NCI-H2227 (cell line): ENCODE results near the gene IGFN1.
A peak's percentile ranks its signal among the peaks of the same experiment; 100 is the strongest.
"Not testable (repeated sequence)": the region's sequence is repeated elsewhere in the genome, so short reads cannot be mapped to it uniquely, and the experiment has no call there.

ENCODE experiments used
- DNase-seq: peaks from one replicate; lab custom pipeline; 2025; ENCODE audit not compliant: unreplicated experiment; lab: John Stamatoyannopoulos, UW

Gene IGFN1

DNA sequence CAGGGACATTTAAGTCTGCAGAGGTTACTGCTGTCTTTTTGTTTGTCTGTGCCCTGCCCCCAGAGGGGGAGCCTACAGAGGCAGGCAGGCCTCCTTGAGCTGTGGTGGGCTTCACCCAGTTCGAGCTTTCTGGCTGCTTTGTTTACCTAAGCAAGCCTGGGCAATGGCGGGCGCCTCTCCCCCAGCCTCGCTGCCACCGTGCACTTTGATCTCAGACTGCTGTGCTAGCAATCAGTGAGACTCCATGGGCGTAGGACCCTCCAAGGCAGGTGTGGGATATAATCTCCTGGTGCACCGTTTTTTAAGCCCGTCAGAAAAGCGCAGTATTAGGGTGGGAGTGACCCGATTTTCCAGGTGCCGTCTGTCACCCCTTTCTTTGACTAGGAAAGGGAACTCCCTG lies 49.0 kb downstream of the IGFN1 start:
- DNase-seq = not testable (repeated sequence)

DNA sequence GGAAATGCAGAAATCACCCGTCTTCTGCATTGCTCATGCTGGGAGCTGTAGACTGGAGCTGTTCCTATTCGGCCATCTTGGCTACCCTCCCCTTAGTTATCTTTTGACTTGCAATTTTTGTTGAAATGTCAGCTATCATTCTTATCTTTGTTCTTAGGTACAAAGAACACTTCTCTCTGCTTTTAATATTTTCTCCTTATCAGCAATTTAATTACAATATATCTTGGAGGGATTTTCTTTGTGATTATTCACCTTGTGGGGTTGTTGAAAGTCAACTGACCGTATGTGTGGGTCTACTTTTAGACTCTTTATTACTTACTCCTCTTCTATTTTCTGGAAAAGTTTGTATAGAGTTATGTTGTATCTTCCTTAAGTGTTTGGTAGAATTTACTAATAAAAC lies 49.5 kb downstream of the IGFN1 start:
- no peak for DNase-seq

DNA sequence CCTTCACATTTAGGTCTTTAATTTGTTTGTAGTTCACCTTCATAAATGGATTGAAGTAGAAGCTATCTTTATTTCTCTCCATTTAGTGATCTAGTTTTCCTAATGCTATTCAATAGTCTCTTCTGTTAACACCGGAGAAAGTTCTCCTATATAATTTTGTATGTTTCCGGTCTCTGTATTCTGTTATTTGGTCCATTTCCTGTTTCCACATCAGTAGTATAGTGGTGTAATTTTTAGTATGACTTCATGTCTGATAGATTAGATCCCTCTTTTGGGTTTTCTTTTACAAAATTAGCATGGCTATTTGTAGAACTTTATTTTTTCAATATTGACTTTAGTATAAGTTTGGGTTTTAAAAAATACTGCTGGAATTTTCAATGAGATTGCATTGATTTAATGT lies 51.1 kb downstream of the IGFN1 start:
- no peak for DNase-seq

DNA sequence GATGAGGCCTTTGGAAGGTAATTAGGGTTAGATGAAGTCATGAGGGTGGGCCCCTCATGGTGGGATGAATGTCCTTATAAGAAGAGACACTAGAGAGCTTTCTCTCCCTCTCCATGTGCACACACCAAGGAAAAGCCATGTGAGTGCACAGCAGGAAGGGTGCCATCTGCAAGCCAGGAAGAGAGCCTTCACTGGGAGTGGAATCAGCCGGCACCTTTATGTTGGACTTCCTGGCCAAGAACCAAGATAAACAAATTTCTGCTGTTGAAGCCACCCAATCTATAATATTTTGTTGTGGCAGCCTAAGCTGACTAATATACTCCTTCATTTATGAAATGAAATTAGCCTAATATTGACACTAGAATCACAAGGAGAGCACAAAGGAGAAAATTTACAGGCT lies 54.5 kb downstream of the IGFN1 start:
- no peak for DNase-seq

DNA sequence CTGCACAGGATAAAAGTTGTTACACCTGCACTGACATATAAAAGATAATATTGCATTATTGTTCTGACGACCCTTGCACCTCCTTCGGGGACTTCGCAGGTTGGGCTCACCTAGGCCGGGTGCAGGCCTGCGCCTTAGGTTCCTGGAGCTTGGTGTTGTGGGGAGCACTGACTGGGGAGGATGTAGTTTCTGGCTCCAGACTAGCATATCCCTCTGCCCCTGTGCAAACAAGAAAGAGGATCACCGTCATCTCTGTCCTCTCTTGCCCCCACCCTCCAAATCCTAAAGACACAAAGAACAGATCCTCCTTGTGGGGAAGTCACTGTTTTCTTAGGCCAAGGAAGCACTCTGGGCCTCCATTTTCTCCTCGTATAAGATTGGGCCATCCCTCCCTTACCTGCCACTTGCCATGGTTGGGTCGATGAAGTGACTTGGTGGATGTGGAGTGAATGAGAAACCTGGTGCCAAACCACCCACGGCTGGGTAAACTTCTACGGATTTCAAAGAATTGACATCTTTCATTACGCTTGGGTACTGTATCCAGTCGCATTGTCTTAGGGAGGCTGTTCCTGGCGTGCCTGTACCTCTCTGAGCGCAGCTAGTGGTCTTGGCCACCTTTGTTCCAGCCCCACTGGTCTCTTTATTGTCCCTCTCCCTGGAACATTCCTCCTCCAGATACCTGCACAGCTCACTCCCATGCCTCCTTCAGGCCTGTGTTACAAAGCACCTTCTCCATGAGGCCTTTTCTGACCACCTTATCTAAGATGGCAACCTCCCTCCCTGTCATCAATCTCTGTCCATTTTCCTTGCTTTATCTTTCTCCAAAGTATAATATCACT lies 58.3 kb downstream of the IGFN1 start:
- no peak for DNase-seq

DNA sequence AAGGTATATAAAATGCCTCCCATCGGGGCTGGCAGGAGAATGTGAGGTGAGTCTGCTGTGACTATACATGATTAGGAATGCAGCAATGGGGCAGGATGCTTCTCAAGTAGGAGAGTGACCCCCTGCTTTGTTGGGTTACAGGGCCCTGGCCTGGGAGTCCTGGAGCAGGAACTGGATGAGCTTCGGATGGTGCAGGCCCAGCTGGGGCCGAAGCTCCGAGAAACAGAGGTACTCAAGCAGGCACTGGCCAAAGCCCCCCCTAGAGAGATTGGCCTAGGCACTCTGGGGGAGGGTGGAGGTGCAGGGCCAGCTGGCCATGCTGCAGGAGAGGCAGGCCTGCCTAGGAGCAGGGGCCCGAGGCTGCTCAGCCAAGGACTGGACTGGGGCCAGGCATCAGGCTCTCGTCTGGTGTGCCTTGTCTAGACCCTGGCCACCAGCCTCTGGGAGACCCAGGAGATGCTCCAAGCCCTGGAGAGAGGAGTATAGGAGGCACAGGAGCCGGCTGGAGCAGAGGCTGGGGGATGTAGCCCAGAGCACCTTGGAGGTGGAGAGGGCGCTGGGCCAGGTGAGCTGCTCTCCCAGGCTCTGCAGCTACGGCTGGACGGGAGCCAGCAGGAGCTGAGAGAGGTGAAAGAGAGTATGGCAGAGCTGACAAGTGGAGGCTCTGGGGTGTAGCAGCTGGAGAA lies 59.8 kb downstream of the IGFN1 start:
- no peak for DNase-seq

DNA sequence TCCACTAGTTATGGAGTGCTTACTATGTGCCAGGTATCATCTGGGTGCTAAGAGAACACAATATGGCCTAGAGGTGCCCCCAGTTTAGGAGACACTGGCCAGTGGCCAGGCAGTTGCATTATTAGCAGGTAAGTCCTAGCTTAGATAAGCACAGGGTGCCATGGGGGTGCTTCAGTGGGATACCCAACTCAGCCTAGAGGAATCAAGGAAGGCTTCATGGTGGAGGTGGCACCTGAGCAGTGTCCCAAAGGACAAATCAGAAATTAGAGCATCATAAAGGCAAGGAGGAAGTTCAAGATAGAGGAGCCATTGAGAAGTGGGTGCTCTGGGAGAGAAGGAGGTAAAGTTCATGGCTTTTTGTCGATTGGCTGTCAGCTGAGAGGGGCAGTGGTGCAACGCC lies 60.8 kb downstream of the IGFN1 start:
- no peak for DNase-seq

DNA sequence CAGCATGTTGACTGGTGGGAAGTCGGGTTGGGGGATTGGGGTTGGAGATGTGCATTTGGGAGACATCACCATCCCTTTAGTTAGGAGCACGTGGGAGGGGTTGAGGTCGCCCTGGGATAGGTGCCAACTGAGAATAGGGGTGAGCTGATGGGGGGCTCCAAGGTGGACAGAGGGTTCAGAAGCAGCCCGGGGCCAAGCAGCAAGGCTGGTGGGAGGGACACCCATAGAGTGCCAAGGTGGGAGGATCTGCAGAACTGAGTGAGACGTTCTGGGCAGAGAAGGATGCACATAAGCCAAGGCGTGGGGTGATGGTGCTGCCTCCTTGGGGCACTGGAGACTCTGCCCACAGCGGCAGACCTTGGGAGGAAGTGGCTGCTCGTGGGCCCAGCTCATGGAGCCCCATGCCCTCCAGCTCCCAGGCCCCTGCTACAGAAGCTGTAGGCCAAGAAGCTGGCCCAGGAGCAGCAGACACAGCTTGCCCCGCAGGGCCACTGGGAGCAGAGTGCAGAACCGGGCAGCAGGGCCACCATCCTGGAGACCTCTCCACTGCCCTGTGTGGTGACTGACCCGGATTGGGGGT lies 61.3 kb downstream of the IGFN1 start:
- no peak for DNase-seq

DNA sequence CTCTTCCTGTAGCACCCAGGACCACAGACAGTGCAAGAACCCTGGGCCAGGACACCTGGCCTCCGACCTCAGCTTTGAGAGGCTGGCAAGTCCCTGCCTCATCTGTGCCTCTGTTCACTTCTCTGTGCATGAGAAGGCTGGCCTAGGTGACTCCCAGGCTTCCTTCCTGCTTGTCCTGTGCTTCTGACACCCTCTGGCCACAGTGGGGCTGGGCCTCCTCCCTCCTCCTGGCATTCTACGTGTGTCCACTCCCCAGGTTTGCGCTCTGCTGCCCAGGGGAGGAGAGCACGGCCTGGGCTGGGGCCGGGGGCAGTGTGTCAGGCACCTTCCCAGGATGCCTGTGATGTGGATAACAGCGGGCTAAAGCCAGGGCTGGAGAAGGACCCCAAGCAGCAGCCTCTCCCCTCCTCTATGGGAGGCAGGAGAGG lies 62.3 kb downstream of the IGFN1 start:
- no peak for DNase-seq

DNA sequence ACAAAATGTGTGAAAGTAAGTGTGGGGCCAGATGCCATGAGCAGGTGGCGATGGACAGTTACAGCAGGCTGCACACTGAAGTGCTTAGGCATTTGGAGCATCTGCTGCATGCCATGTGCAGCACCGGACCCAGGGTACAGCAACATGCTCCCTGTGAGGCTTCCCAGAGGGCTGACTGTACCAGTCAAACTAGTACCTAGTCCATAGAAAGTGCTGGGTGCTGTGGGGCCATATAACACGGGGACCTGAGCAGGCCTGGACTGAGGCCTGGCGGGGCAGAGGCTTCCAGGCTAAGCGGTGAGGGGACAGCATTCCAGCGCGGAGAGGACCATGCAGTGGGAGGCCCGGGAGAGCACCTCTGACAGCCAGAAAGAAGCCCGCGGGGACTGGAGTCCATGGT lies 62.8 kb downstream of the IGFN1 start:
- DNase-seq = no peak

DNA sequence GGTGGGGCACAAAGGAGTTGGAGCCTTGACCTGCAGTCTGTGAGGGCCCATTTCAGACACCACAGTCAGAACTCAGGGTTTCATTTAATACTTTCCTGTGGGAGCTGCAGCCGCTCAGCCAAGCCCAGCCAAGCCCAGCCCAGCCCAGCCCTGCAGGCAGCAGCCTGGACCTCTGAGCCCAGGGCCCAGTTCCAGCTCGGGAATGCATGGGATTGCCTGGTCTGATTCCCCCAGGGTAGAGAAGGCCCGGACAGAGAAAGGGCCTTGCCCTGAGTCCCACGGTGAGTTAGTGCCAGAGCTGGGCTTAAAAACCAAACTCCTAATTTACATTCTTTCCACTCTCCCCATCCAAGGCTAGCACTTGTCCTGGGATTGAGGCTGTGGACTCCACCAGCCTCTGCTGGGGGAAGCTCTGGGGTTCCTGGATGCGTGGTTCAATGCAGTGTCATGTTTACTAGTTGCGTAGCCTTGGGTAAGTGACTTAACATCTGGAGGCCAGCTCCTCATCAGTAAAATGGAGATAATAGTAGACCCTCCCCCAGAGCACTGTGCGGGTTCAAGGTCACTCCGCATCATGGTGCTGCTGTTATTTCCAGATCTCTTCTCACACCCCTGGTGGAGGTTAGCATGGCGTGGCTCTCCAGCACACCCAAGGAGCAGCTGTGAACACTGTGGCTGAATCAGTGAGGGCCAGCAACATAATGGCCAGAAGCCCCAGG lies 63.4 kb downstream of the IGFN1 start:
- no peak for DNase-seq

DNA sequence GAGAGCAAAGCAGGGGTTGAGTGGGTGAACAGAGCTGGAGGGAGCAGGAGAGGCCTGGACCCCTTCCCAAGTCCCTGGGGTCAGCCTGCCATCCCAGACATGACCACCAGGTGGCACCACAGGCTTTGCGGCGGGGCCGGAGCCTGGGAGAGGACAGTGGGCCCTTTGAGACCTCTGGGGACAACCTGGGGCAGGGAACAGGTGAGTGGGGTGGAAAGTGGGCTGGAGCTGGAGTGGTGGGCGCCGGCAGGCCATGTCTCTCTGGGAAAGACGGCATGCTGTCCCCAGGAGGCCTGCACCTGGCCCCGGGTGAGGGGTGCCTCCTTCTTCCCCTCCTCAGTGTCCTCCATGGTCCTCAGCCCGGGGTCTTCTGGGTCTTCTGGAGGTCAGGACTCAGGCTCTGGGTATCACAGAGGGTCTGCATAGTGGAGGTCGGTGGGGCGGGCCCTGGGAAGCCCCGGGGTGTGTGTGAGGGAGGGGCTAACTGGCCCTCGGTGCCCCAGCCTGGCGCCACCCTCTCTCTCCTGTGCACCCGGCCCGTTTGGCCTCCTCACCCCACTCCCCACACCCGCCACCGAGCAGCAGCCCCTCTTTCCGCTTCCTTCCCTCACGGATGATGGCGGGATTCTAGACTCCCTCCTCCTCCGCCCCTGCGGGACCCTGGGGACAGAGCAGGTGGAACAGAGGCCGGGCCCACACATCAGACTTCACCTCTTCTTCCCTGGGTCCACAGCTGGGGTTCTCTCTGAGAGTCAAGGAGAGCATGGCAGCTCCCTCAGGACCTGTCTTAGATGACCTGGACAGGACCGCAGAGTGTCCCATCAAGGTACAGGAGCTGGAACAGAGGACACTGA lies 64.2 kb downstream of the IGFN1 start:
- peak; percentile 64 for DNase-seq

DNA sequence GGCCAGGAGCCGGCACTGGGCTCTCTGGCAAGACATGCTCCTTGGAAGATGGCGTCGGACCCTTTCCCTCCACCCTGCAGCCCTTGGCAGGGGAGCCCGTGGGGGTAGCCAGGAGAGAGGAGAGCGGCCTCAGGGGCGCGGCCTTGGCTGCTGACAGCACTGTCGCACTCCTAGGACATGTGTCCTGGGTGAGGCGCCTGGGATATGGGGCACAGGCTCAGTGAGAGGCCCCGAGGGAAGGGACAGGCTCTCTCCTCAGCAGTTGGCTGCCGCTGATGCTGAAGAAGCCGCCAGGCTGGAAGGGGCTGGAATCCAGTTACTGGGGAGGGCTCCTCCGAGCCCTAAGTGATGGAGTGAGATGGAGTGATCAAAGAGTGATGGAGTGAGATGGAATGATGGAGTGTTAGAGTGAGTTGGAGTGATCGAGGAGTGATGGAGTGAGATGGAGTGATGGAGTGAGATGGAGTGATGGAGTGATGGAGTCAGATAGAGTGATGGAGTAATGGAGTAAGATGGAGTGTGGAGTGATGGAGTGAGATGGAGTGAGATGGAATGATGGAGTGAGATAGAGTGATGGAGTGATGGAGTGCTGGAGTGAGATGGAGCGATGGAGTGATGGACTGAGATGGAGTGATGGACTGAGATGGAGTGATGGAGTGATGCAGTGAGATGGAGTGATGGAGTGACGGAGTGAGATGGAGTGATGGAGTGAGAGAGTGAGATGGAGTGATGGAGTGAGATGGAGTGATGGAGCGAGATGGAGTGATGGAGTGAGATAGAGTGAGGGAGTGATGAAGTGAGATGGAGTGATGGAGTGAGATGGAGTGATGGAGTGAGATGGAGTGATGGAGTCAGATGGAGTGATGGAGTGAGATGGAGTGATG lies 65.1 kb downstream of the IGFN1 start:
- no peak for DNase-seq

DNA sequence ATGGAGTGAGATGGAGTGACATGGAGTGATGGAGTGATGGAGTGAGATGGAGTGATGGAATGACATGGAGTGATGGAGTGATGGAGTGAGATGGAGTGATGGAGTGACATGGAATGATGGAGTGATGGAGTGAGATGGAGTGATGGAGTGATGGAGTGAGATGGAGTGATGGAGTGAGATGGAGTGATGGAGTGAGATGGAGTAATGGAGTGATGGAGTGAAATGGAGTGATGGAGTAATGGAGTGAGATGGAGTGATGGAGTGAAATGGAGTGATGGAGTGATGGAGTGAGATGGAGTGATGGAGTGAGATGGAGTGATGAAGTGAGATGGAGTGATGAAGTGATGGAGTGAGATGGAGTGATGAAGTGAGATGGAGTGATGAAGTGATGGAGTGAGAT lies 67.5 kb downstream of the IGFN1 start:
- DNase-seq = not testable (repeated sequence)

DNA sequence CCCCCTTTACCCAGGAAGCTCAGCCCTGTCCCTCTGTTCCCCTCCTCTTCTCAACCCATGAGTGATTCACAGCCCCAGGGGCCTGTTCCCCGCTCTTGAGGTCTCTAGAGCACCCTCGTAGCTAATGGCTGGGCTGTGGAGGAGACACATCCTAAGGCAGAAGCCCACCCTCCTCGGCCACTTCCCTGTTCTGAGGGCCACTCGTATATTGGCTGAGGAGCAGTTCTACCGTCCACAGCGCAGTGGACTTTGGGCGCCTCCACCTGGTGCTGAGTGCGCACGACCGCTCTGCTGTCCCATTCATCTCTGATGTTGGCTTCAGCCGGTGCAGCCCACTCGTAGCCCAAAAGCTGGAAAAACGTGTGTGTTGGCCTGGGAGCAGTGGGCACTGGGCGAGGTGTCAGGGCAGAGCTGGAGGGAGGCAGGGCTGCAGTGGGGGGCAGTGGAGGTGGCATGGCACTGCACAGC lies 68.2 kb downstream of the IGFN1 start:
- no peak for DNase-seq

DNA sequence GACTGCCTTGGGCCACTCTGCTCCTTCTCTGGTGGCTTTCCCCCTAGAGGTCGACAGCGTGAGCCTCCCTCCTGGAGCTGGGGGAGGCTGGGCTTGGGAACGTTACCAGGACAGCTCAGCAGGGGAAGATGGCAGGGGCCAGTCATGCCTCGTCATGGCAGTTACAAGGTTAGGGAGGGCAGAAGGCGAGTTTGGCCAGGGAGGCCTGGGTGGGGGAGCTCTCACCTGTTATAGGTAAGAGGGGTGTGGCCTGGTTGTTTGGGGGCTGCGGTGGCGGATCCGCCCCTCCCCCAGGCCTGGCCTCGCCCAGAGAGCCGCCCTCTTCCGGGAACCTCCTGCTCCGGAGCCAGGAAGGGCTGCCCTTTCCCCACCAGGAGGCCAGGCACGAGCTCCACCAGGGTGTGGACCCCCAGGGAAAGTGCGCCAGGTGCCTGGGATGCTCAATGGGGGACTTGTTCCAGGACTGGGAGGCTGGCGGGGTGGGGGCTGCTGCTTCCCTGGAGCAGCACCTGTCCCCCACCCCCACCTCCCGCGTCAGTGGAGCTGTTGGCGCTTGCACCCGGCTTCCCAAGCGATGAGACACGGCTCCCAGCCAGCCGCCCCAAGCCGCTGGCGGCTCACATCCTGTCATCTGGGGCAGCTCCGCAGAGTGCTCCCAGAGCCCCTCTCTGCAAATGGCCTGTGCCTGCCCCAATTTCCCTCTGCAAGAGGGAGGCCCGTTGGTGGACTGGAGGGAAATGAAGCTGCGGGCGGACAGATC lies 69.0 kb downstream of the IGFN1 start:
- DNase-seq = no peak

DNA sequence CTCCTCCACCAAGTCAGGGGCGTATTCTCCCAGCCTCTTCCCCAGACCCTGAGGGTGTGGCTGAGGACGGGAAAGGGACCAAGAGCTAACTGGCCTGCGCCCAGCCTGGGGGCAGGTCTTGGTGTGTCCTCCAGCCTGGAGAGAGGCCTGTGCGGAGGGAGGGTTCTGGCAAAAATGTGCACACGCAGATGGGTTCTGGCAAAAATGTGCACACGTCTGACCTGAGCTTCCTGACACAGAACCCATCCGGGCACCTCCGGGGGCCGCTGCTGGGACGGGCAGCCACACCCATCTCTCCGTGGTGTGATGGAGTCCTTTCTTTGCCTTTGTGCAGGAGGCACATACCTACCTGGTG lies 69.6 kb downstream of the IGFN1 start:
- no peak for DNase-seq

DNA sequence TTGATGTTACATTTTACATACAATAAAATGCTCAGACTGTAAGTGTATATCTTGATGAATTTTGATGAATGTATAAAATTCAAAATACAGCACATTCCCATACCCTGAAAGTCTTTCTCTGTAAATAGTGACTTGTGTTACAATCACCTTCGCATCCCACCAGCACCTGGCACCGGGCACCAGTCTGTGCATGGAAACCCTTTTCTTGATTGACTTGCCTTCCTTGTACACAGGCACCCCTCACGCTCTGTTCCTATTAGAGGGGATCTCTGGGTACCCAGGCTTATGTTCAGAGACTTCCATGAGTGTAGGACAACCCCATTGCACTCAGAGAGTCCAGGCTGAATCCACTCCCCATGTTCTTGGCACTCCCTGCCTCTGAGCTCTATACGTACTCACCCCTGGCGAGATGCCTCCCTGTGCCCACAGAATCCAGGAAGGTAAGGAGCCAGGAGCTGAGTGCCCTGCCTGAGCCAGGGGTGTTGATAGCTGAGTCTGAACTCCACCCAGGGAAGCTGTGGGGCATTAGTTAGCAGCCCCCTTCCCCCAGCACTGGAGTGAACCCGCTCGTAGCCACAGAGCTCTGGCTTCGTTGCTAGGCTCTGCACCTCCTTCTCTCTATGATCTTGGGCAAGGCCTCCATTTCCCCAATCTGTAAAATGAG lies 70.2 kb downstream of the IGFN1 start:
- no peak for DNase-seq
